Subcutaneous adipose tissue (tissue), 4 donors: ENCODE measurements around the gene PEDS1. TPM values are rescaled to one million over a fixed set of nuclear protein-coding genes. Genes with fewer than 3 reads are reported as not detected.

Experiments used
- CTCF ChIP-seq: fragments of 450-650 bp; IDR thresholded peaks from one replicate; pipeline ENCODE4 v1.5.1; 2016; ENCODE audit warnings: low read depth, mild to moderate bottlenecking, control low read depth, antibody characterized with exemption, moderate library complexity
- total RNA-seq, 4 donors: library from RNA; depleted of rRNA; stranded (reverse); fragments of >200 nt; gene quantifications; one replicate each; pipeline ENCODE4 v1.1.0, GENCODE V29; 2016

PEDS1 gene
- total RNA-seq, 4 donors from 2014 or later = 20.4 to 34.9 (median 24.1) TPM

DNA sequence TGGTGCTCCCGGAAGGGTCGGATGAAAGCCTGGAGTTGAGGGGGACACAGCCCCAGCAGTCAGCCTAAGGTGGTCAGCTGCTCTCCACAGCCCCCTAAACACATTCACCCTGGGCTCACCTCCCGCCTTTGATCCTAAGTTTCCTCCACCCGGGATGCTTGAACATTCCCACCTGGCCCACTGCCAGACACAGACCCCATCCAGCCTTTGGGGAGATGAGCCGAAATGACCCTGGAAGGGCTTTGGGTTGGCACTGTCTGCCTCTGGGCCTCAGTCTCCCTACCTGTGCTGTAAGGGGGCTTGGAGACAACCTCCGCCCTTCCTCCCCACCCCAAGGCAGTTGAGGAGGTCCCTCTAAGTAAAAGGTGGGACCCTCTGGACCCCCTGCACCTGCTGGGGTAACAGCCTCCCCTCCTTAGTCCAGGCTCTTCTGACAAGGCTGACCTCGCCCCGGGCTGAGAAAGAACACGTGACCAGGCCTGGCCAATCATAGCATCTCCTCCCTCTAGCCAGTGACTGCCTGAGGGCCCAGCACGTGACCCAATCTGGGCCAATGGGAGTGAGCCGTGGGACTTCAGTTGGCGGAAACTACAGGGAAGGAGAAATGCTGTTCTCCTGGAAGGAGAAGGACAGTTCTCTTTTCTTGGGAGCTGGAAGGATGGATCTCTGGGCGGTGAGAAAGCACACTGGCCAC lies 23.7 kb downstream of the PEDS1 start:
- no peak for TF ChIP-seq CTCF

- TF ChIP-seq CTCF = no peak
These were observed 25.0 kb downstream of the PEDS1 start for GRCh38 chr20:50128520-50128905.

GRCh38 chr20:50127587-50128519 lies 25.7 kb downstream of the PEDS1 start:
- TF ChIP-seq CTCF = no peak

DNA sequence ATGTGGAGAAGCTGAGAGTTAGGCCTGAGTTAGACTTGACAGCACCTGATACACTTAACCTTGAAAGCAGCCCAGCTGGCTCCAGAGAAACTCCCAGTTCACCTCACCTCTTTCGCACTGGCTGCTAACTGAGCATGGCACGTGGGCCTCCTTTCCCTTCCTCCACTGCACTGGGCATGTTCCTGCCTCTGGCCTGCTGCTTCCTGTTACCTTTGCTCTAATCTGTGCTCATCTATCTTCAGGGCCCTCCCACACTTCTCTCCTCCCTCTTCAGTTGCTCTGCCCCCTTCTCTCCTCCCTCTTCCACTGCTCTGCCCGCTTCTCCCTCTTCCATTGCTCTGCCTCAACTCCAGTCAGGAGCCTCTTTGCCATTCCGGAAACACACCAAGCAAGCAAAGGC lies 26.9 kb downstream of the PEDS1 start:
- no peak for TF ChIP-seq CTCF

GRCh38 chr20:50125279-50125678 lies 28.2 kb downstream of the PEDS1 start:
- no peak for TF ChIP-seq CTCF

GRCh38 chr20:50124496-50124895 lies 29.0 kb downstream of the PEDS1 start:
- no peak for TF ChIP-seq CTCF

GRCh38 chr20:50123418-50123817 lies 30.1 kb downstream of the PEDS1 start:
- TF ChIP-seq CTCF = no peak
